ENCODE data around the gene AP3D1.
"Not testable (repeated sequence)": the region's sequence is repeated elsewhere in the genome, so short reads cannot be mapped to it uniquely, and the experiment has no call there.

AP3D1 gene

GRCh38 chr19:2129486-2129885 is 21.9 kb downstream of the AP3D1 start:
- no peak for DNase-seq (ENCODE audit: low read depth in 2 of 3, low spot score in 2 of 3)

- no peak for DNase-seq (ENCODE audit: low read depth in 2 of 3, low spot score in 2 of 3)
Observed at GRCh38 chr19:2129022-2129421, 22.3 kb downstream of the AP3D1 start.

GRCh38 chr19:2128252-2128651 is 23.1 kb downstream of the AP3D1 start:
- DNase-seq (ENCODE audit: low read depth in 2 of 3, low spot score in 2 of 3), result not testable (repeated sequence)

GRCh38 chr19:2127758-2128157 is 23.6 kb downstream of the AP3D1 start:
- DNase-seq (ENCODE audit: low read depth in 2 of 3, low spot score in 2 of 3), result no peak

- no peak for DNase-seq (ENCODE audit: low read depth in 2 of 3, low spot score in 2 of 3)
Observed at GRCh38 chr19:2126879-2127518, 24.4 kb downstream of the AP3D1 start.

- no peak for DNase-seq (ENCODE audit: low read depth in 2 of 3, low spot score in 2 of 3)
Observed at GRCh38 chr19:2123682-2124387, 27.5 kb downstream of the AP3D1 start.

- no peak for DNase-seq (ENCODE audit: low read depth in 2 of 3, low spot score in 2 of 3)
Observed at GRCh38 chr19:2122982-2123381, 28.4 kb downstream of the AP3D1 start.

GRCh38 chr19:2122251-2122650 is 29.1 kb downstream of the AP3D1 start:
- DNase-seq (ENCODE audit: low read depth in 2 of 3, low spot score in 2 of 3), result no peak

GRCh38 chr19:2121416-2122051 is 29.8 kb downstream of the AP3D1 start:
- no peak for DNase-seq (ENCODE audit: low read depth in 2 of 3, low spot score in 2 of 3)

- DNase-seq (ENCODE audit: low read depth in 2 of 3, low spot score in 2 of 3), result no peak
Observed at GRCh38 chr19:2120821-2121220, 30.5 kb downstream of the AP3D1 start.

GRCh38 chr19:2119921-2120785 is 31.2 kb downstream of the AP3D1 start:
- DNase-seq (ENCODE audit: low read depth in 2 of 3, low spot score in 2 of 3), result no peak

- DNase-seq (ENCODE audit: low read depth in 2 of 3, low spot score in 2 of 3), result no peak
Observed at GRCh38 chr19:2118438-2118837, 32.9 kb downstream of the AP3D1 start.

GRCh38 chr19:2117215-2117960 is 34.0 kb downstream of the AP3D1 start:
- DNase-seq (ENCODE audit: low read depth in 2 of 3, low spot score in 2 of 3), result no peak

GRCh38 chr19:2116507-2116906 is 34.9 kb downstream of the AP3D1 start:
- no peak for DNase-seq (ENCODE audit: low read depth in 2 of 3, low spot score in 2 of 3)

- no peak for DNase-seq (ENCODE audit: low read depth in 2 of 3, low spot score in 2 of 3)
Observed at GRCh38 chr19:2115911-2116426, 35.4 kb downstream of the AP3D1 start.

- no peak for DNase-seq (ENCODE audit: low read depth in 2 of 3, low spot score in 2 of 3)
Observed at GRCh38 chr19:2115324-2115723, 36.0 kb downstream of the AP3D1 start.

GRCh38 chr19:2114821-2115220 is 36.5 kb downstream of the AP3D1 start:
- DNase-seq (ENCODE audit: low read depth in 2 of 3, low spot score in 2 of 3), result no peak

- no peak for DNase-seq (ENCODE audit: low read depth in 2 of 3, low spot score in 2 of 3)
Observed at GRCh38 chr19:2114218-2114617, 37.1 kb downstream of the AP3D1 start.

- DNase-seq (ENCODE audit: low read depth in 2 of 3, low spot score in 2 of 3), result no peak
Observed at GRCh38 chr19:2113439-2114211, 37.7 kb downstream of the AP3D1 start.

Measured in activated CD8-positive, alpha-beta memory T cell treated with anti-CD3 and anti-CD28 coated beads for 48 hours (primary cell).